HEK293 (cell line): ENCODE results near the gene PCLAF.

Source experiments
- CTCF ChIP-seq: fragments of 450-650 bp; formaldehyde crosslinking; IDR thresholded peaks from 2 replicates; pipeline ENCODE4 v1.5.1; 2016; ENCODE audit warnings: missing biosample characterization, missing genetic modification characterization
- GLI2 ChIP-seq: fragments of 450-650 bp; formaldehyde crosslinking; IDR thresholded peaks from 2 replicates; pipeline ENCODE4; 2017; ENCODE audit warnings: missing biosample characterization, missing genetic modification characterization, low read depth, borderline replicate concordance
- KLF1 ChIP-seq: fragments of 450-650 bp; formaldehyde crosslinking; IDR thresholded peaks from 2 replicates; pipeline ENCODE4 v1.5.1; 2016; ENCODE audit warnings: missing biosample characterization, missing genetic modification characterization
- PRDM10 ChIP-seq: fragments of 450-650 bp; formaldehyde crosslinking; IDR thresholded peaks from 2 replicates; pipeline ENCODE4 v1.5.1; 2016; ENCODE audit warnings: missing biosample characterization, missing genetic modification characterization
- SALL2 ChIP-seq: fragments of 450-650 bp; formaldehyde crosslinking; IDR thresholded peaks from 2 replicates; pipeline ENCODE4 v1.5.0; 2017; ENCODE audit warnings: missing biosample characterization, mild to moderate bottlenecking, missing genetic modification characterization, borderline replicate concordance
- ZBTB7A ChIP-seq: fragments of 450-650 bp; formaldehyde crosslinking; IDR thresholded peaks from 2 replicates; pipeline ENCODE4 v1.5.1; 2016; ENCODE audit warnings: low read depth, missing biosample characterization, missing genetic modification characterization
- ZNF121 ChIP-seq: fragments of 450-650 bp; formaldehyde crosslinking; IDR thresholded peaks from 2 replicates; pipeline ENCODE4 v1.5.1; 2016; ENCODE audit warnings: missing biosample characterization, missing genetic modification characterization
- ZNF24 ChIP-seq: fragments of 450-650 bp; formaldehyde crosslinking; IDR thresholded peaks from 2 replicates; pipeline ENCODE4 v1.5.1; 2016; ENCODE audit warnings: missing biosample characterization, missing genetic modification characterization
- ZNF514 ChIP-seq: fragments of 450-650 bp; formaldehyde crosslinking; IDR thresholded peaks from 2 replicates; pipeline ENCODE4 v1.5.1; 2016; ENCODE audit warnings: missing biosample characterization, missing genetic modification characterization
- ZNF76 ChIP-seq: fragments of 450-650 bp; formaldehyde crosslinking; IDR thresholded peaks from 2 replicates; pipeline ENCODE4; 2016; ENCODE audit warnings: low read depth, missing biosample characterization, missing genetic modification characterization, borderline replicate concordance
- ZSCAN30 ChIP-seq: fragments of 450-650 bp; IDR thresholded peaks from 2 replicates; pipeline ENCODE4 v1.5.1; 2018; ENCODE audit warnings: missing biosample characterization, mild to moderate bottlenecking, missing genetic modification characterization, moderate library complexity
- TF ChIP-seq, protein P1 (sequence below): fragments of 450-650 bp; formaldehyde crosslinking; IDR thresholded peaks from 2 replicates; pipeline ENCODE4 v1.5.1; 2016; ENCODE audit warnings: missing biosample characterization, missing genetic modification characterization
- TF ChIP-seq, protein P2 (sequence below): fragments of 450-650 bp; formaldehyde crosslinking; IDR thresholded peaks from 2 replicates; pipeline ENCODE4; 2016; ENCODE audit warnings: missing biosample characterization, missing genetic modification characterization
- TF ChIP-seq, protein P3 (sequence below): fragments of 450-650 bp; formaldehyde crosslinking; IDR thresholded peaks from 2 replicates; pipeline ENCODE4 v1.5.1; 2016; ENCODE audit warnings: missing biosample characterization, missing genetic modification characterization, low read depth

- TF ChIP-seq CTCF (tag by site-specific recombination) (no peak), ZNF24 (no peak), ZBTB7A (no peak), PRDM10 (no peak), SALL2 (tag by site-specific recombination) (no peak), ZSCAN30 (tag by site-specific recombination) (no peak), GLI2 (tag by site-specific recombination) (no peak), ZNF76 (tag by site-specific recombination) (no peak), KLF1 (tag by site-specific recombination) (no peak), ZNF514 (tag by site-specific recombination) (no peak), ZNF121 (tag by site-specific recombination) (no peak)
- TF ChIP-seq, protein P1, sequence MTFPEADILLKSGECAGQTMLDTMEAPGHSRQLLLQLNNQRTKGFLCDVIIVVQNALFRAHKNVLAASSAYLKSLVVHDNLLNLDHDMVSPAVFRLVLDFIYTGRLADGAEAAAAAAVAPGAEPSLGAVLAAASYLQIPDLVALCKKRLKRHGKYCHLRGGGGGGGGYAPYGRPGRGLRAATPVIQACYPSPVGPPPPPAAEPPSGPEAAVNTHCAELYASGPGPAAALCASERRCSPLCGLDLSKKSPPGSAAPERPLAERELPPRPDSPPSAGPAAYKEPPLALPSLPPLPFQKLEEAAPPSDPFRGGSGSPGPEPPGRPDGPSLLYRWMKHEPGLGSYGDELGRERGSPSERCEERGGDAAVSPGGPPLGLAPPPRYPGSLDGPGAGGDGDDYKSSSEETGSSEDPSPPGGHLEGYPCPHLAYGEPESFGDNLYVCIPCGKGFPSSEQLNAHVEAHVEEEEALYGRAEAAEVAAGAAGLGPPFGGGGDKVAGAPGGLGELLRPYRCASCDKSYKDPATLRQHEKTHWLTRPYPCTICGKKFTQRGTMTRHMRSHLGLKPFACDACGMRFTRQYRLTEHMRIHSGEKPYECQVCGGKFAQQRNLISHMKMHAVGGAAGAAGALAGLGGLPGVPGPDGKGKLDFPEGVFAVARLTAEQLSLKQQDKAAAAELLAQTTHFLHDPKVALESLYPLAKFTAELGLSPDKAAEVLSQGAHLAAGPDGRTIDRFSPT (tag by site-specific recombination) = no peak
- TF ChIP-seq, protein P2, sequence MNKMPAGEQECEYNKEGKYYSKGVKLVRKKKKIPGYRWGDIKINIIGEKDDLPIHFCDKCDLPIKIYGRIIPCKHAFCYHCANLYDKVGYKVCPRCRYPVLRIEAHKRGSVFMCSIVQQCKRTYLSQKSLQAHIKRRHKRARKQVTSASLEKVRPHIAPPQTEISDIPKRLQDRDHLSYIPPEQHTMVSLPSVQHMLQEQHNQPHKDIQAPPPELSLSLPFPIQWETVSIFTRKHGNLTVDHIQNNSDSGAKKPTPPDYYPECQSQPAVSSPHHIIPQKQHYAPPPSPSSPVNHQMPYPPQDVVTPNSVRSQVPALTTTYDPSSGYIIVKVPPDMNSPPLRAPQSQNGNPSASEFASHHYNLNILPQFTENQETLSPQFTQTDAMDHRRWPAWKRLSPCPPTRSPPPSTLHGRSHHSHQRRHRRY (tag by site-specific recombination) = no peak
- TF ChIP-seq, protein P3, sequence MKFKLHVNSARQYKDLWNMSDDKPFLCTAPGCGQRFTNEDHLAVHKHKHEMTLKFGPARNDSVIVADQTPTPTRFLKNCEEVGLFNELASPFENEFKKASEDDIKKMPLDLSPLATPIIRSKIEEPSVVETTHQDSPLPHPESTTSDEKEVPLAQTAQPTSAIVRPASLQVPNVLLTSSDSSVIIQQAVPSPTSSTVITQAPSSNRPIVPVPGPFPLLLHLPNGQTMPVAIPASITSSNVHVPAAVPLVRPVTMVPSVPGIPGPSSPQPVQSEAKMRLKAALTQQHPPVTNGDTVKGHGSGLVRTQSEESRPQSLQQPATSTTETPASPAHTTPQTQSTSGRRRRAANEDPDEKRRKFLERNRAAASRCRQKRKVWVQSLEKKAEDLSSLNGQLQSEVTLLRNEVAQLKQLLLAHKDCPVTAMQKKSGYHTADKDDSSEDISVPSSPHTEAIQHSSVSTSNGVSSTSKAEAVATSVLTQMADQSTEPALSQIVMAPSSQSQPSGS (tag by site-specific recombination) = no peak
These were observed 30.0 kb downstream of the PCLAF start for GRCh38 chr15:64351265-64351664.
